IMR-90 (cell line): ENCODE results near the gene BANF1. TPM values are rescaled to one million over a fixed set of nuclear protein-coding genes. Genes with fewer than 3 reads are reported as not detected.

ENCODE experiments used
- ATAC-seq: fragments of 200-7000 bp; cut with Tn5 transposase; 2 replicates; pipeline ENCODE4 v1.9.1; 2020; ENCODE audit warnings: low read depth, mild to moderate bottlenecking, moderate library complexity
- BruUV-seq: library from RNA; stranded (reverse); fragments of 400-500 nt; replicated peaks from 2 replicates; lab custom pipeline; 2021; lab: Mats Ljungman, UMichigan
- CTCF ChIA-PET: fragments of 300-600 bp; formaldehyde crosslinking; extraction: SDS; loops from one replicate; lab custom pipeline; 2021; ENCODE audit warnings: antibody characterized with exemption; lab: Yijun Ruan, JAX
- POLR2A ChIA-PET: fragments of 300-600 bp; sonication (Branson Sonifier 250); formaldehyde crosslinking; loops from one replicate; lab custom pipeline; 2022; ENCODE audit warnings: antibody characterized with exemption; ENCODE audit not compliant: unreplicated experiment; lab: Charles Lee
- DNase-seq: peaks from one replicate; pipeline ENCODE4 v3.0.0; 2013
- H2AFZ ChIP-seq: replicated peaks from 2 replicates; pipeline ENCODE3; 2013; ENCODE audit warnings: low read length, mild to moderate bottlenecking; ENCODE audit not compliant: poor library complexity
- H2AK5ac ChIP-seq: 2 replicates; pipeline ENCODE4 v1.6.1; 2013; ENCODE audit warnings: low read depth, low read length, inconsistent platforms
- H2AK9ac ChIP-seq: replicated peaks from 2 replicates; pipeline ENCODE3; 2013; ENCODE audit warnings: mild to moderate bottlenecking, low read depth, low read length, moderate library complexity; ENCODE audit not compliant: poor library complexity
- H2BK120ac ChIP-seq: 2 replicates; pipeline ENCODE4 v1.6.1; 2013; ENCODE audit warnings: low read depth, low read length, inconsistent platforms
- H2BK15ac ChIP-seq: 3 replicates; pipeline ENCODE4 v1.6.1; 2013; ENCODE audit warnings: low read depth, low read length, inconsistent platforms
- H2BK20ac ChIP-seq: 2 replicates; pipeline ENCODE4 v1.6.1; 2013; ENCODE audit warnings: low read depth, mild to moderate bottlenecking, inconsistent platforms, low read length, moderate library complexity
- H2BK5ac ChIP-seq: 2 replicates; pipeline ENCODE4 v1.6.1; 2013; ENCODE audit warnings: mild to moderate bottlenecking, low read depth, low read length, inconsistent platforms; ENCODE audit not compliant: poor library complexity, severe bottlenecking
- H3K14ac ChIP-seq: replicated peaks from 2 replicates; pipeline ENCODE4 v1.6.1; 2013; ENCODE audit warnings: low read depth, low read length, inconsistent platforms
- H3K18ac ChIP-seq: 2 replicates; pipeline ENCODE4 v1.6.1; 2013; ENCODE audit warnings: low read depth, low read length, control low read depth
- H3K23ac ChIP-seq: 2 replicates; pipeline ENCODE4 v1.6.1; 2013; ENCODE audit warnings: low read depth, low read length, inconsistent platforms
- H3K27ac ChIP-seq: 2 replicates; pipeline ENCODE4 v1.5.1; 2013; ENCODE audit warnings: mild to moderate bottlenecking, control low read depth, low read length; ENCODE audit not compliant: insufficient read depth
- H3K27me3 ChIP-seq: 2 replicates; pipeline ENCODE4 v1.6.1; 2013; ENCODE audit warnings: low read length; ENCODE audit not compliant: control insufficient read depth, insufficient read depth
- H3K36me3 ChIP-seq: 2 replicates; pipeline ENCODE4 v1.6.1; 2013; ENCODE audit warnings: low read length, mixed read lengths; ENCODE audit not compliant: control insufficient read depth, insufficient read depth
- H3K4ac ChIP-seq: 2 replicates; pipeline ENCODE4 v1.6.1; 2013; ENCODE audit warnings: low read depth, low read length, inconsistent platforms
- H3K4me1 ChIP-seq: 2 replicates; pipeline ENCODE4 v1.6.1; 2013; ENCODE audit warnings: low read length, mixed read lengths; ENCODE audit not compliant: control insufficient read depth, insufficient read depth
- H3K4me2 ChIP-seq: 2 replicates; pipeline ENCODE4 v1.6.1; 2013; ENCODE audit warnings: low read depth, mild to moderate bottlenecking, control low read depth, low read length, moderate library complexity
- H3K4me3 ChIP-seq: 2 replicates; pipeline ENCODE4 v1.5.1; 2013; ENCODE audit warnings: low read depth, mild to moderate bottlenecking, control low read depth, low read length, moderate library complexity; ENCODE audit not compliant: insufficient read depth
- H3K56ac ChIP-seq: 2 replicates; pipeline ENCODE4 v1.6.1; 2013; ENCODE audit warnings: low read length, inconsistent platforms; ENCODE audit not compliant: insufficient read depth; ENCODE audit errors: extremely low read depth
- H3K79me1 ChIP-seq, 2 experiments: 2 replicates each; pipeline ENCODE4 v1.6.1; 2013; ENCODE audit warnings: low read length in 2 of 2, inconsistent platforms in 1 of 2, low read depth in 1 of 2
- H3K9ac ChIP-seq: 2 replicates; pipeline ENCODE4 v1.6.1; 2013; ENCODE audit warnings: low read depth, low read length, control low read depth
- H3K9me1 ChIP-seq: 2 replicates; pipeline ENCODE4 v1.6.1; 2013; ENCODE audit warnings: low read length, inconsistent platforms; ENCODE audit not compliant: insufficient read depth
- H3K9me3 ChIP-seq: 2 replicates; pipeline ENCODE4 v1.6.1; 2013; ENCODE audit warnings: low read length; ENCODE audit not compliant: control insufficient read depth, insufficient read depth
- H4K20me1 ChIP-seq: 2 replicates; pipeline ENCODE4 v1.6.1; 2013; ENCODE audit warnings: low read length, inconsistent platforms; ENCODE audit not compliant: insufficient read depth
- H4K5ac ChIP-seq: 2 replicates; pipeline ENCODE4 v1.6.1; 2013; ENCODE audit warnings: mild to moderate bottlenecking, low read depth, low read length, control low read depth
- H4K8ac ChIP-seq, 2 experiments: 2 replicates each; pipeline ENCODE4 v1.6.1; 2013; ENCODE audit warnings: low read depth in 2 of 2, low read length in 2 of 2, control low read depth in 1 of 2, inconsistent platforms in 1 of 2
- H4K91ac ChIP-seq: 2 replicates; pipeline ENCODE4 v1.6.1; 2013; ENCODE audit warnings: low read depth, low read length, inconsistent platforms; ENCODE audit not compliant: insufficient read depth
- BHLHE40 ChIP-seq: fragments of 150-350 bp; IDR thresholded peaks from 2 replicates; pipeline ENCODE4 v1.6.1; 2016; ENCODE audit warnings: mild to moderate bottlenecking, low read depth, low read length
- CEBPB ChIP-seq: IDR thresholded peaks from 2 replicates; pipeline ENCODE4 v1.6.1; 2012; ENCODE audit warnings: low read depth, low read length, improper control_type of control experiment
- FOS ChIP-seq: fragments of 150-350 bp; IDR thresholded peaks from 2 replicates; pipeline ENCODE4 v1.6.1; 2016; ENCODE audit warnings: low read depth, low read length
- MAFK ChIP-seq: IDR thresholded peaks from 2 replicates; pipeline ENCODE4 v1.6.1; 2012; ENCODE audit warnings: low read depth, low read length, improper control_type of control experiment
- MXI1 ChIP-seq: IDR thresholded peaks from 2 replicates; pipeline ENCODE4 v1.6.1; 2012; ENCODE audit warnings: low read depth, mild to moderate bottlenecking, low read length, moderate library complexity, borderline replicate concordance
- NFE2L2 ChIP-seq: fragments of 150-350 bp; IDR thresholded peaks from 2 replicates; pipeline ENCODE4 v1.6.1; 2016; ENCODE audit warnings: low read depth, mild to moderate bottlenecking, low read length
- RAD21 ChIP-seq: IDR thresholded peaks from 2 replicates; pipeline ENCODE4 v1.6.1; 2012; ENCODE audit warnings: low read length, improper control_type of control experiment
- RCOR1 ChIP-seq: IDR thresholded peaks from 2 replicates; pipeline ENCODE4 v1.6.1; 2012; ENCODE audit warnings: mild to moderate bottlenecking, low read length, improper control_type of control experiment; ENCODE audit not compliant: insufficient replicate concordance
- RFX5 ChIP-seq: IDR thresholded peaks from 2 replicates; pipeline ENCODE4 v1.8.0; 2012; ENCODE audit warnings: low read depth, mild to moderate bottlenecking, low read length, moderate library complexity
- SMC3 ChIP-seq: fragments of 150-350 bp; IDR thresholded peaks from 2 replicates; pipeline ENCODE4 v1.6.1; 2016; ENCODE audit warnings: low read depth, mild to moderate bottlenecking, antibody characterized with exemption, low read length, moderate library complexity
- WGBS, 2 experiments: methylation state at CpG; one replicate each; pipeline versions ENCODE4 v1.1.5 to v1.1.7; 2013; ENCODE audit warnings: missing lambda C conversion rate in 2 of 2; ENCODE audit not compliant: insufficient read length in 1 of 2; ENCODE audit errors: extremely low coverage in 2 of 2; 5-methylcytosine and 5-hydroxymethylcytosine counted together
- dilution Hi-C: fragments of 300-500 bp; cut with HindIII; formaldehyde crosslinking; loops from one replicate; pipeline ENCODE4 v1.14.3; 2018; ENCODE audit warnings: low sequenced_read_pairs; ENCODE audit not compliant: unreplicated experiment
- in situ Hi-C: fragments of 300-500 bp; cut with MboI; formaldehyde crosslinking; loops from 3 replicates; pipeline ENCODE4 v1.14.3; 2019; ENCODE audit warnings: low sequenced_read_pairs, inconsistent platforms, mixed read lengths
- intact Hi-C: fragments of 100-400 bp; cut with micrococcal nuclease; formaldehyde crosslinking; loops from 2 replicates; pipeline ENCODE4 v1.10.0; 2022
- polyA plus RNA-seq, 3 experiments: library from polyadenylated mRNA; depleted of rRNA; stranded (reverse); fragments of >200 nt; gene quantifications; 2 replicates each; pipeline ENCODE4 v1.2.3, GENCODE V29; 2012; ENCODE audit warnings: low replicate concordance in 1 of 3
- total RNA-seq: library from RNA; depleted of rRNA; stranded (reverse); fragments of >200 nt; gene quantifications from 2 replicates; pipeline ENCODE4 v1.2.3, GENCODE V29; 2012
- TF ChIP-seq, protein P1 (sequence below): fragments of 150-350 bp; IDR thresholded peaks from 2 replicates; pipeline ENCODE4 v1.6.1; 2017; ENCODE audit warnings: mild to moderate bottlenecking, antibody characterized with exemption, low read length, low read depth
- TF ChIP-seq, protein P2 (sequence below): conservative IDR thresholded peaks from 2 replicates; pipeline ENCODE4 v1.5.1; 2012; ENCODE audit warnings: mild to moderate bottlenecking, low read depth, low read length, improper control_type of control experiment
- TF ChIP-seq, protein P3 (sequence below): fragments of 150-350 bp; IDR thresholded peaks from 2 replicates; pipeline ENCODE4 v1.6.1; 2016; ENCODE audit warnings: low read depth, mild to moderate bottlenecking, low read length, moderate library complexity, borderline replicate concordance

Gene BANF1
- total and polyA plus RNA-seq, 2 of the 4 experiments (the other 2 are of a cell fraction): 36.6 to 242 TPM

DNA sequence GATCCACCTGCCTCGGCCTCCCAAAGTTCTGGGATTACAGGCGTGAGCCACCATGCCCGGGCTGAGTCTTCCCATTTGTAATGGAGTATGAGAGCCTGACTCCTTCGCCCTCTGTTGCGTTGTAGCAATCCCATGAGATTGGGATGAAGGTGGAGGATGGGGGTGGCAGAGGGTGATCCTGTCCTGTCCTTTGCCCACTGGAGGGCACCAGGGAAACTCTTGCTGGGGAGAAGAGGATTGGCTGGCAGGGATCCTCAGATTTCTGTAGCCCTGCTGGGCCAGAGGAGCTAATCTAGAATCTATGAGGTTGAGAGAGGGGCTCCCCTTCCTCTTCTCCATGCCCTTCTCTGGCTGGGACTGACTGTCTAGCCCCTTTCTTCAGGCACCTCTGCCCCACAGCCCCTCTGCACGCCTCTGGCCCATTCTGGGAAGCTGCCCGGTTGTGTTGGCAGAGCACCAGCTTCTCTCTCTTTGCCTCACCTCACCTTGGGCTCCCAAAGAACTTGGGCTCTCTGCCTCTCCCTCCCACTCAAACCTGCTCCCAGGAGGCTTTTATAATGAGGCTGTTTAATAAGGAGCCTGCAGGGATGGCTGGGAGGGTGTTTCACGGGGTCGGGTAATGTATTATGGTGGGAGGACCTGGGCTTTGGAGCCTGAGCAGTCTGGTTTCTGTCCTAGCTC lies 33.5 kb downstream of the BANF1 start (continued):
- no peak for TF ChIP-seq RAD21

DNA sequence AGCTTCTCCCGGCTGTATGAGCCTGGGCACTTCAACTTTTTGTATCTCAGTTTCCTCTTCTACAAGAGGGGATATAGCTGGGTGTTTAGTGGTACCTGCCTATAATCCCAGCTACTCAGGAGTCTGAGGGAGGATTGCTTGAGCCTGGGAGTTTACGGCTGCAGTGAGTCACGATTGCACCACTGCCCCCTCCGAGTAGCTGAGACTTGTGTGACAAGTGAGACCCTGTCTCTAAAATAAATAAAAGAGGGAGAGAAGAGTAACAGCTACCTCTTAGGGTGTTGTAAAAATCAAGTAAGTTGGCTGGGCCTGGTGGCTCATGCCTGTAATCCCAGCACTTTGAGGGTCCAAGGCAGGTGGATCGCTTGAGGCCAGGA lies 34.0 kb downstream of the BANF1 start:
- H3K9me3 ChIP-seq: peaks cover 7% of the 10 kb centered on the region; the same call in 1 of the 2 replicates
- no peaks in the 10 kb centered on the region for H3K9me1 ChIP-seq
- ChIA-PET POLR2A (interaction anchor here (0.5 kb wide), 1 partner anchor 15 kb away, joined by 4 read pairs; no protein-coding TSS in a partner anchor), CTCF (interaction anchor here (1.2 kb wide), 1 partner anchor 14 kb away, joined by 4 read pairs; no protein-coding TSS in a partner anchor)
- H4K5ac ChIP-seq: no peak overlapping the region
- no peak overlapping the region for H3K27ac ChIP-seq
- no peaks in the 10 kb centered on the region for H3K36me3 ChIP-seq
- 0 out of 2 replicates have a peak, but pooled peaks cover 3% of the 10 kb centered on the region for H4K20me1 ChIP-seq
- H3K9ac ChIP-seq: no peak overlapping the region
- H3K4me2 ChIP-seq: no peak overlapping the region
- H3K56ac ChIP-seq: no peak overlapping the region
- no peak overlapping the region for H4K8ac ChIP-seq
- no peak for ATAC-seq
- H2AK5ac ChIP-seq: no peak overlapping the region
- no TSS peak for BruUV-seq
- H2BK120ac ChIP-seq: no peak overlapping the region
- no peak overlapping the region for H2BK15ac ChIP-seq
- intact Hi-C loops: no loop called here
- peaks cover 18% of the 10 kb centered on the region for H3K27me3 ChIP-seq
- no peak overlapping the region for H2AK9ac ChIP-seq
- no peak overlapping the region for H3K14ac ChIP-seq
- H3K4me1 ChIP-seq: no peaks in the 10 kb centered on the region; the same call in 1 of the 2 replicates
- WGBS, 2 experiments: 83% methylated on average over 1 of the region's 5 CpGs; no CpG with 5 or more reads in 1 of the 2 experiments
- H3K4ac ChIP-seq: no peak overlapping the region
- DNase-seq: no peak
- no peak overlapping the region for H3K4me3 ChIP-seq
- no peak overlapping the region for H2BK20ac ChIP-seq
- no peak overlapping the region for H3K23ac ChIP-seq
- H4K91ac ChIP-seq: no peak overlapping the region
- H2BK5ac ChIP-seq: no peak overlapping the region
- dilution Hi-C loops: no loop called here
- H3K79me1 ChIP-seq: no peaks in the 10 kb centered on the region
- in situ Hi-C loops: no loop called here
- H2AFZ ChIP-seq: no peak overlapping the region
- no peak overlapping the region for H3K18ac ChIP-seq
- TF ChIP-seq CEBPB (no peak), BHLHE40 (no peak), NFE2L2 (no peak), MXI1 (no peak), RFX5 (no peak), MAFK (no peak), RCOR1 (no peak), FOS (no peak), SMC3 (no peak)
- TF ChIP-seq, protein P1, sequence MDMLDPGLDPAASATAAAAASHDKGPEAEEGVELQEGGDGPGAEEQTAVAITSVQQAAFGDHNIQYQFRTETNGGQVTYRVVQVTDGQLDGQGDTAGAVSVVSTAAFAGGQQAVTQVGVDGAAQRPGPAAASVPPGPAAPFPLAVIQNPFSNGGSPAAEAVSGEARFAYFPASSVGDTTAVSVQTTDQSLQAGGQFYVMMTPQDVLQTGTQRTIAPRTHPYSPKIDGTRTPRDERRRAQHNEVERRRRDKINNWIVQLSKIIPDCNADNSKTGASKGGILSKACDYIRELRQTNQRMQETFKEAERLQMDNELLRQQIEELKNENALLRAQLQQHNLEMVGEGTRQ: no peak
- TF ChIP-seq, protein P2, sequence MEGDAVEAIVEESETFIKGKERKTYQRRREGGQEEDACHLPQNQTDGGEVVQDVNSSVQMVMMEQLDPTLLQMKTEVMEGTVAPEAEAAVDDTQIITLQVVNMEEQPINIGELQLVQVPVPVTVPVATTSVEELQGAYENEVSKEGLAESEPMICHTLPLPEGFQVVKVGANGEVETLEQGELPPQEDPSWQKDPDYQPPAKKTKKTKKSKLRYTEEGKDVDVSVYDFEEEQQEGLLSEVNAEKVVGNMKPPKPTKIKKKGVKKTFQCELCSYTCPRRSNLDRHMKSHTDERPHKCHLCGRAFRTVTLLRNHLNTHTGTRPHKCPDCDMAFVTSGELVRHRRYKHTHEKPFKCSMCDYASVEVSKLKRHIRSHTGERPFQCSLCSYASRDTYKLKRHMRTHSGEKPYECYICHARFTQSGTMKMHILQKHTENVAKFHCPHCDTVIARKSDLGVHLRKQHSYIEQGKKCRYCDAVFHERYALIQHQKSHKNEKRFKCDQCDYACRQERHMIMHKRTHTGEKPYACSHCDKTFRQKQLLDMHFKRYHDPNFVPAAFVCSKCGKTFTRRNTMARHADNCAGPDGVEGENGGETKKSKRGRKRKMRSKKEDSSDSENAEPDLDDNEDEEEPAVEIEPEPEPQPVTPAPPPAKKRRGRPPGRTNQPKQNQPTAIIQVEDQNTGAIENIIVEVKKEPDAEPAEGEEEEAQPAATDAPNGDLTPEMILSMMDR: no peak
- TF ChIP-seq, protein P3, sequence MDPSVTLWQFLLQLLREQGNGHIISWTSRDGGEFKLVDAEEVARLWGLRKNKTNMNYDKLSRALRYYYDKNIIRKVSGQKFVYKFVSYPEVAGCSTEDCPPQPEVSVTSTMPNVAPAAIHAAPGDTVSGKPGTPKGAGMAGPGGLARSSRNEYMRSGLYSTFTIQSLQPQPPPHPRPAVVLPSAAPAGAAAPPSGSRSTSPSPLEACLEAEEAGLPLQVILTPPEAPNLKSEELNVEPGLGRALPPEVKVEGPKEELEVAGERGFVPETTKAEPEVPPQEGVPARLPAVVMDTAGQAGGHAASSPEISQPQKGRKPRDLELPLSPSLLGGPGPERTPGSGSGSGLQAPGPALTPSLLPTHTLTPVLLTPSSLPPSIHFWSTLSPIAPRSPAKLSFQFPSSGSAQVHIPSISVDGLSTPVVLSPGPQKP: no peak
